Skeletal muscle satellite cell (primary cell): ENCODE measurements around the gene RND2.

Source experiments
- H3K27me3 ChIP-seq: 2 replicates; pipeline ENCODE4 v1.7.0; 2013; ENCODE audit warnings: low read length; ENCODE audit not compliant: control insufficient read depth, insufficient read depth
- H3K36me3 ChIP-seq: 2 replicates; pipeline ENCODE4 v1.7.0; 2013; ENCODE audit warnings: mild to moderate bottlenecking, control low read depth, low read length; ENCODE audit not compliant: insufficient read depth
- H3K4me1 ChIP-seq: 2 replicates; pipeline ENCODE4 v1.7.0; 2013; ENCODE audit warnings: low read length; ENCODE audit not compliant: control insufficient read depth, insufficient read depth
- H3K4me2 ChIP-seq: 2 replicates; pipeline ENCODE4 v1.7.0; 2013; ENCODE audit warnings: mild to moderate bottlenecking, low read length
- H3K4me3 ChIP-seq: 2 replicates; pipeline ENCODE4 v1.7.0; 2013; ENCODE audit warnings: low read length
- H3K9ac ChIP-seq: 2 replicates; pipeline ENCODE4 v1.7.0; 2013; ENCODE audit warnings: mild to moderate bottlenecking, low read depth, low read length, moderate library complexity
- H3K9me3 ChIP-seq: replicated peaks from 2 replicates; pipeline ENCODE4 v1.7.0; 2013; ENCODE audit warnings: mild to moderate bottlenecking, control low read depth, low read length

The RND2 gene

DNA sequence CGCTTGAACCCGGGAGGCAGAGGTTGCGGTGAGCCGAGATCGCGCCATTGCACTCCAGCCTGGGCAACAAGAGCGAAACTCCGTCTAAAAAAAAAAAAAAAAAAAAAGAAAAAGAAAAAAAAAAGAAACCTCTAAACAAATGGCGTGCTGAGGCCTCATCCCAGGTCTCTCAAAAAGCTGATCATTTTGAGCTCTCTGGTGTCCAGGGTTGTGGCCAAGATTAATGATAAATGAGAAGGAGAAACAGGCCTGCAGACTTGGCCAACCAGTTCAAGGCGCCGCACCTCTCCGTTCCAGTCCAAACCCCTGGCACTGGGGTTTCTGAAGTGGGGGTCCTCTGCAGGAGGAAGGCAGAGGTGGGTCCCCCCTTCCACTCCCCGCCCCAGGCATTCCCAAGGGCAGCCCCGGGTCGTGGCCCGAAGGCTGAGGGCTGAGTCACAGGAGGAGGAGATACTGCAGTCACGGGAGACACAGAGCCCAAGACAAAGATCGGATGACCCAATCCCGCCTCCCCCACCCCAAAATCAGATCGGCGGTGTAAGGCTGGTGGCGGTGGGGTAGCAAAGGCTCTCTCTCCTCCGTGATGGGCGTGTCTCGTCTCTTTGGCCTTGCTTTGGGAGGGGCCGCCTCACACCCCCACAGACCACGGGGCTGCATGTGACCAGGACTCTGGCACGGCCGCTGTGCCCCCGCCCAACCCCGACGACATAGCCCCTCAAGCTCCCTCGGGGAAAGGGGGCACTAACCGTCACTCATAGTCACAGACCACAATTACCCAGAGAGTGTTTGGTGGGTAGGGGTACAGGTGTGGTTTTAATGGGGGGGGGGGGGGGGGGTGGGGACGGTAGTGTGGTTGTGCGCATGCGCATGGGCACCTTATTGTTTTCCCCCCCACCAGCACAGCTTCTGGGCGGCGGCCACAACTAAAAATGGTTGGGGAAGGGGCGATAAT lies 4.0 kb upstream of the RND2 start:
- Histone ChIP-seq H3K36me3 (peaks cover 22% of the 10 kb centered on the region), H3K9me3 (no peaks in the 10 kb centered on the region), H3K4me2 (peak overlapping the region; percentile 88), H3K9ac (peak overlapping the region; percentile 82), H3K4me3 (peak overlapping the region; percentile 96), H3K27me3 (no peaks in the 10 kb centered on the region), H3K4me1 (peaks cover 30% of the 10 kb centered on the region)

- peak within 1 kb of the TSS; percentile 96 for H3K4me3 ChIP-seq
- peak within 1 kb of the TSS; percentile 88 for H3K4me2 ChIP-seq
- peaks cover 30% of the 10 kb centered on the region for H3K4me1 ChIP-seq
- no peaks in the 10 kb centered on the region for H3K27me3 ChIP-seq
- H3K9me3 ChIP-seq: no peaks in the 10 kb centered on the region
- peak within 1 kb of the TSS; percentile 82 for H3K9ac ChIP-seq
- H3K36me3 ChIP-seq: peaks cover 17% of the 10 kb centered on the region
These were observed 3.1 kb upstream of the RND2 start, which contains the start of gene VAT1 for GRCh38 chr17:43021741-43022512. Gene VAT1 (minus strand): TSS chr17:43022385. CDS start chr17:43022322, 63 bp downstream.

DNA sequence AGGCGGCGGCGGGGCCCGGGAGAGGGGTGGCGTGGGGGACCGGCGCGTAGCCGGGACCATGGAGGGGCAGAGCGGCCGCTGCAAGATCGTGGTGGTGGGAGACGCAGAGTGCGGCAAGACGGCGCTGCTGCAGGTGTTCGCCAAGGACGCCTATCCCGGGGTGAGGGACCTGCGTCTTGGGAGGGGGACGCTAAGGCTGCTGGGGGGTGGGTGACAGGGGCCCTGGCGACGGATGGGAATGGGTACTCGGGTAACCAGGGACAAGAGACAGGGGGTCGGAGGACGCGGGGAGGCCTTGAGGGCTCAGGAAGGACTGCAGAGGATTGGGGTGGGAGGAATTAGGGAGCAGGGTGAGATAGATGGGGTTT lies 243 bp downstream of the RND2 start:
- Histone ChIP-seq H3K9ac (no peak overlapping the region), H3K36me3 (no peaks in the 10 kb centered on the region), H3K4me1 (peaks cover 35% of the 10 kb centered on the region), H3K4me2 (peak overlapping the region; percentile 37), H3K27me3 (no peaks in the 10 kb centered on the region), H3K9me3 (no peaks in the 10 kb centered on the region), H3K4me3 (no peak overlapping the region)

DNA sequence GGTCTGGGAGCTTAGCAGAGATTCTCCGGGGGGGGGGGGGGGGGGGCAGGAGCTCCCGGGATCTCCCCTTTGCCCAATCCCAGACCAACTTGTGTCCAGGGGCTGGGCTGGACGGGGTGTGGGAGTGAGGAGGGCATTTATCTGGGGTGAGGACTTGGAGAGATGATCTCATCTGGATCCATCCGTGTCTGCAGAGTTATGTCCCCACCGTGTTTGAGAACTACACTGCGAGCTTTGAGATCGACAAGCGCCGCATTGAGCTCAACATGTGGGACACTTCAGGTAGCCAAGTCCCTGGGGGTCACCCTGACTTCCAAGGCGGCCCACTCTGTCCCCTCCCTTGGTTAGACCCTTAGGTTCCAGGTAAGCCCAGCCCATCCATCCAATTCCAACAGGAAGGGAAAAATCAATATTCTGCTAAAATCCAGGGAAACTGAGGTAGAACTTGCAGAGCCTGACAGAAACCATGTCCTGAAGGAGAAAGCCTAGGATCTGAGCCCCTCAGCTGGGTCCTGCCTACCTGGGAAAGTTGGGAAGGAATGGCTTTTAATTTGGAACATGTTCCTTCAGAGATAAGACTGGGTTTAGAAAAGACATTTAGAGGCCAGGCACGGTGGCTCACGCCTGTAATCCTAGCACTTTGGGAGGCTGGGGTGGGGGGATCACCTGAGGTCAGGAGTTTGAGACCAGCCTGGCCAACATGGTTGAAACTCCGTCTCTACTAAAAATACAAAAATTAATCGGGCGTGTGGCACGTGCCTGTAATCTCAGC lies 921 bp downstream of the RND2 start:
- H3K36me3 ChIP-seq: no peaks in the 10 kb centered on the region
- H3K4me3 ChIP-seq: no peak overlapping the region
- H3K9me3 ChIP-seq: no peaks in the 10 kb centered on the region
- peaks cover 32% of the 10 kb centered on the region for H3K4me1 ChIP-seq
- H3K27me3 ChIP-seq: no peaks in the 10 kb centered on the region
- no peak overlapping the region for H3K9ac ChIP-seq
- no peak overlapping the region for H3K4me2 ChIP-seq

DNA sequence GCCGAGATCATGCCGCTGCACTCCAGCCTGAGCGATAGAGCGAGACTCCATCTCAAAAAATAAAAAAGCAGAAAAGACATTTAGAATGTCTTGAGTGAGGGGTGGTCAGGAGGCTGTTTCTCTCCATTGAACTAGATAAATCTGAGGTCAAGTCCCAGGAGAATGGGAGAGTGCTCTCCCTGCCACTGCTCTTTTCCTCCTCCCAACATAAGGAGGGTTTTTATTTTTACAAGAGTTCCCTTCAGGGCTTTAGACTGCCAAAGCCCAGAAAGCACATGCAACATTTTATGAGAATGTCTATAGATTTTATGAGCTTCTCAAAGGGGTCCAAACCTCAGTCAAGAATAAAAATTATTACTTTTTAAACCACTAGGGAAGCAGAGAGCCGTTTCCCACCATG lies 1.6 kb downstream of the RND2 start:
- no peaks in the 10 kb centered on the region for H3K36me3 ChIP-seq
- H3K9me3 ChIP-seq: no peaks in the 10 kb centered on the region
- no peak overlapping the region for H3K9ac ChIP-seq
- peaks cover 29% of the 10 kb centered on the region for H3K4me1 ChIP-seq
- H3K4me2 ChIP-seq: no peak overlapping the region
- H3K4me3 ChIP-seq: no peak overlapping the region
- H3K27me3 ChIP-seq: no peaks in the 10 kb centered on the region

GRCh38 chr17:43027091-43028032 lies 2.3 kb downstream of the RND2 start:
- Histone ChIP-seq H3K36me3 (no peaks in the 10 kb centered on the region), H3K4me2 (no peak overlapping the region), H3K27me3 (no peaks in the 10 kb centered on the region), H3K9ac (no peak overlapping the region), H3K4me1 (peaks cover 29% of the 10 kb centered on the region), H3K4me3 (no peak overlapping the region), H3K9me3 (no peaks in the 10 kb centered on the region)

DNA sequence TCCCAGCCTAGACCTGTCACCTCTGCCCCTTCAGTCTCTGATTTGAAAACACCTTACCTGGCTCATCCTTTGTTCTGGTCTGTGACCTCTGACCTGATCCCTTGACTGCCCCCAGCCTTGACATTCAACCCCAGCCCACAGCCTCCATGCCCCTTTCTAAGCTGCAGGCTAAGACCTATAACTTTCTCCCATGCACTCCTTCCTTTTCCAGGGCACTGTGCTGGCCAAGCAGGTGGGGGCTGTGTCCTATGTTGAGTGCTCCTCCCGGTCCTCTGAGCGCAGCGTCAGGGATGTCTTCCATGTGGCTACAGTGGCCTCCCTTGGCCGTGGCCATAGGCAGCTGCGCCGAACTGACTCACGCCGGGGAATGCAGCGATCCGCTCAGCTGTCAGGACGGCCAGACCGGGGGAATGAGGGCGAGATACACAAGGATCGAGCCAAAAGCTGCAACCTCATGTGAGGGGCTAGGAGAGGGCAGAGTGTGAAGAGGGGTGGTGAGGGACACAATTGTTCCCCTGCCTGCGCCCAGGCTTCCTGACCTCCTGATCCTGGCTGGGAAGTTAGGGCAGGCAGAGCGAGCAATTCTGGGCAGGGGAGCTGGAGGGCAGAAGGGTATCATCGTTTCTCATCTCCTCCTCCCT lies 3.3 kb downstream of the RND2 start:
- Histone ChIP-seq H3K9me3 (no peaks in the 10 kb centered on the region), H3K9ac (no peak overlapping the region), H3K4me3 (no peak overlapping the region), H3K36me3 (no peaks in the 10 kb centered on the region), H3K4me1 (peaks cover 29% of the 10 kb centered on the region), H3K27me3 (no peaks in the 10 kb centered on the region), H3K4me2 (peak overlapping the region; percentile 69)

DNA sequence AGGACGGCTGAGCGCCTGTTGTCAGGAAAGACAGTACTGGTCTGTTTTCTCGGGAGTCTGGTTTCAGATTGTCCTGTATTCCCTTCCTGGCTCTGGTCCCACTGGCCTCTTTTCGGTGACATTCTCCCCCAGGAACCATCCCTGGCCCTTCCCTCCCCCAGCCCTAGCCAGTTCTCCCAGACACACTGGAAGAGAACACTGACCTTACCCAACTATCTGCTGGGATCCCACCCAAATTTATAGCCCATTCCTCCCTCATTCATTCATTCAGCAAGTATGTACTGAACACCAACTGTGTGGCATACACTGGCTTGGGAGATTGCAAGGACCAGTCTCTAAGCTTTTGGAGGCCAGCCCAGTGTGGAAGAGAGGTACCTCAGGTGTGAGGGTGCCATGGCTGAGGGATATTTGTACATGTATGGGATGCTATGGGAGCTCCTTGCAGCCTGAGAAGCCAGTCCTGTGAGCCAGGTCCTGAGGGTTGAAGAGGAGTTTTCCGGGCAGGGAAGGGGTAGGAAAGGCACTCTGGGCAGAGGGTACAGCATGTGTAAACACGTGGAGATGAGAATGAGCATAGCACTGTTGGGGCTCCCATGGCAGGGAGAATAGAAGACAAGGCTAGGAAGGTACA lies 5.2 kb downstream of the RND2 start:
- Histone ChIP-seq H3K4me2 (peak overlapping the region; percentile 15), H3K27me3 (no peaks in the 10 kb centered on the region), H3K36me3 (no peaks in the 10 kb centered on the region), H3K9ac (no peak overlapping the region), H3K4me3 (no peak overlapping the region), H3K4me1 (peaks cover 25% of the 10 kb centered on the region), H3K9me3 (no peaks in the 10 kb centered on the region)

DNA sequence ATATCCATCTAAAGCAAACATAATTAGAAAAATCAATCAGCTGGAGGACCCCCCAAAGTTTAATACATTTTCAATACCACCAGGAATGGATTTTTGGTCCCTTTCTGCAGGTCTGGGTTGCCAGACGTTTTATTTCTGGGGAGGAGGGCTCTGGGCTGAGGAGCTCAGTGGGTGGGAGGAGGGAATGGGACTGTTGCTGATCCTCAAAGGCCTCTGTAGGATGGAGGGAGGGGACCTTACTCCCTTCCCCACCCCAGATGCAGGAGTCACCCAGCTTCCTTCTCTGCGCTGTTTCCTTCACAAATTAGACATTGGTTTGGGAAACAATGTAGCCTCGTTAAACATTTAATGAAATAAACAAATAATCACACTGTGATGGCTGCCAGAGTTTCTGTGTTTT lies 6.6 kb downstream of the RND2 start:
- Histone ChIP-seq H3K9ac (no peak overlapping the region), H3K4me1 (peaks cover 25% of the 10 kb centered on the region), H3K27me3 (no peaks in the 10 kb centered on the region)

More for the DNA sequence above, 6.6 kb downstream of the RND2 start:
- no peak overlapping the region for H3K4me2 ChIP-seq
- H3K9me3 ChIP-seq: no peaks in the 10 kb centered on the region
- no peak overlapping the region for H3K4me3 ChIP-seq
- H3K36me3 ChIP-seq: no peaks in the 10 kb centered on the region
